Dendritic cell treated with granulocyte-macrophage colony-stimulating factor and Interleukin-4, amounts not matched to agents 40 ng/mL and 50 ng/mL, for 4 days (primary cell): Measurements from ENCODE around the gene MTURN.

ENCODE experiments used
- H3K27ac Mint-ChIP-seq: one replicate; pipeline ENCODE4 v1.8.0; 2022; ENCODE audit warnings: mild to moderate bottlenecking, mixed read lengths
- H3K27me3 Mint-ChIP-seq: one replicate; pipeline ENCODE4 v1.8.0; 2022; ENCODE audit warnings: mild to moderate bottlenecking, mixed read lengths
- H3K36me3 Mint-ChIP-seq: one replicate; pipeline ENCODE4 v1.8.0; 2022; ENCODE audit warnings: low read depth, mixed read lengths
- H3K4me1 Mint-ChIP-seq: one replicate; pipeline ENCODE4 v1.8.0; 2022; ENCODE audit warnings: low read depth, mixed read lengths
- H3K4me3 Mint-ChIP-seq: one replicate; pipeline ENCODE4 v1.8.0; 2022; ENCODE audit warnings: mild to moderate bottlenecking, moderate library complexity, mixed read lengths
- H3K9me3 Mint-ChIP-seq: one replicate; pipeline ENCODE4 v1.8.0; 2022; ENCODE audit warnings: mixed read lengths
- intact Hi-C: fragments of 100-400 bp; cut with micrococcal nuclease; formaldehyde crosslinking; loops from one replicate; pipeline ENCODE4 v1.15.0; 2022

Gene MTURN

DNA sequence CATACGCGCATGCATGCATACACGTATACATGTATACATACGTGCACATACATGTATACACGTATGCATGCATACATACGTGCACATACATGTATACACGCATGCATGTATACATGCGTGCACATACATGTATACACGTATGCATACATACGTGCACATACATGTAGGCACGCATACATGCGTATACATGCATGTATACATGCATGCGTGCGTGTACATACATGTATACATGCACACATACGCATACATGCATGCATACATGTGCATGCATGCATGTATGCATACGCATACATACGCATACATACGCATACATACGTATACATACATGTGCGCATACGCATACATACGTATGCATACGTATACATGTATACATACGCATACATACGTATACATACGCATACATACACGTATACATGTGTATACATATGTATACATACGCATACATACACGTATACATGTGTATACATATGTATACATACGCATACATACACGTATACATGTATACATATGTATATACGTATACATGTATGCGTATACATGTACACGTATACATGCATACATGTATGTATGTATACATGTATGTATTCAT, 19.0 kb upstream of the MTURN start:
- peaks cover 21% of the 10 kb centered on the region for H3K4me1 Mint-ChIP-seq
- intact Hi-C loops: no loop called here
- H3K27ac Mint-ChIP-seq: no peak overlapping the region

DNA sequence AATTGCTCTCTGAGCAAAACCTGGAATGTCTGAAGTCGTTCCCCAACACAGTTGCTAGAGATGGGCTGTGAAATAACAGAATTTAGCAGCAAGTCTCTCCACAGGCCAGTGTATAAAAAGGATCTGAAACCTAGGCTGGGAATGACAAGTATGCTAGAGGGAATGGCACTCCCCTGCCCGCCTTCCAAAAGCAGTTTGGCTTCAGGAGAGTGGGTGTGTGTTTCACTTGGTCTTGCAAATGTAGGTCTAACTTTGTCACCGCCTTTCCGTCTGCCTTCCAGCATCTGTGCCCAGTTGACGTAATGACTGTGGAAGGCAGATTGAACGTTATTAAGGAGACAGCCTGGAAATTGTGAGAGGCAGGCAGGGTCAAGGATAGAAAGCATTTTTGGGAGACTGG, 18.0 kb upstream of the MTURN start:
- no peaks in the 10 kb centered on the region for H3K27me3 Mint-ChIP-seq
- no peak overlapping the region for H3K27ac Mint-ChIP-seq
- peaks cover 22% of the 10 kb centered on the region for H3K9me3 Mint-ChIP-seq
- H3K4me3 Mint-ChIP-seq: no peak overlapping the region
- H3K36me3 Mint-ChIP-seq: no peaks in the 10 kb centered on the region
- peaks cover 21% of the 10 kb centered on the region for H3K4me1 Mint-ChIP-seq
- intact Hi-C loops: no loop called here

More for the DNA sequence above, 19.0 kb upstream of the MTURN start:
- H3K9me3 Mint-ChIP-seq: peaks cover 25% of the 10 kb centered on the region
- H3K36me3 Mint-ChIP-seq: no peaks in the 10 kb centered on the region
- H3K4me3 Mint-ChIP-seq: no peak overlapping the region
- H3K27me3 Mint-ChIP-seq: no peaks in the 10 kb centered on the region

DNA sequence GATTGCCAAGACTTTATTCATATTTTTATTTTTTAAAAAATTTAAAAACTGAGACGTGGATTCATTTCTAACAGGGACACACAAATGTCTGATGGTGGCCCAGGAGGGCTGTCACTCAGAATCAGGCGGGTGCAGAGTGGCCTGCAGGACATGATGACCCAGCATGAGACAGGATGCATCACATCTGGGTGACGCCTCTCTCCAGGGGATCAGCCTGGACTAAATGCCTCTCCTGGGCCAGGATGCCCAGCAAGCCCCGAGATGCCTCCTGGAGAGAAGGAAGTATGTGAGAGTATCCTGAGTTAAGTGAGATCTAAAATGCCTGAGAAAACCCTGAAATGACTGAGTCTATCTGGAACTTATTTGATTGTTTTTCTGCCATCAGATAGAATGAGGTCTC, 16.9 kb upstream of the MTURN start:
- peaks cover 11% of the 10 kb centered on the region for H3K9me3 Mint-ChIP-seq
- H3K4me3 Mint-ChIP-seq: no peak overlapping the region
- H3K36me3 Mint-ChIP-seq: no peaks in the 10 kb centered on the region
- peaks cover 27% of the 10 kb centered on the region for H3K4me1 Mint-ChIP-seq
- no peaks in the 10 kb centered on the region for H3K27me3 Mint-ChIP-seq
- intact Hi-C loops: no loop called here
- H3K27ac Mint-ChIP-seq: no peak overlapping the region

DNA sequence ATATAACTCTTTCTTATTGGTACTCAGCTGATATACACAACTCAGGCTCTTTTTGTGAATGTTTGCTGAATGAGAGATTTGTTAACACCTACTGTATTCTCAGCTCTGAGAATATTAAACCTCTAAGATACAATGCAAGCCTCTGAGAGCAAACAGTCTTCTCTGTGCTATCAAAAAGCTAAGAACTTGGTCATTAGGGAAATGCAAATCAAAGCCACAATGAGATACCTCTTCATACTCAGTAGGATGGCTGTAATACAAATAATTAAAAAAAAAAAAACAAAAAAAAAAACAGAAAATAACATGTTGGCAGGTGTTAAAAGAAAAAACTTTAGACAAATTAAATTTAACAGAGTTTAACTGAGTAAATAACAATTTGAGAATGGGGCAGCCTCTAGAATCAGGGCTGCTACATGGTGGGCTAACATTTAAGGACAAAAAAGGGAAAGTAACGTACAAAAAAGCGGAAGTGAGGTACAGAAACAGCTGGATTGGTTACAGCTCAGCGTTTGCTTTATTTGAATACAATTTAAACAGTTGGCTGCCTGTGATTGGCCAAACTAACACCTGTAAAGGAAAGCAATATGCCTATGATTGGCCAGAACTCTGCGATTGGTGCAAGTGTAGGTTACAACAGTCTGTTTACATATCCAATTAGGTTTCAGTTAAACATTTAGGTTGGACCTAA, 14.8 kb upstream of the MTURN start:
- H3K36me3 Mint-ChIP-seq: no peaks in the 10 kb centered on the region
- intact Hi-C loops: no loop called here
- no peak overlapping the region for H3K4me3 Mint-ChIP-seq
- no peaks in the 10 kb centered on the region for H3K27me3 Mint-ChIP-seq
- peaks cover 20% of the 10 kb centered on the region for H3K4me1 Mint-ChIP-seq
- H3K27ac Mint-ChIP-seq: no peak overlapping the region
- no peaks in the 10 kb centered on the region for H3K9me3 Mint-ChIP-seq

DNA sequence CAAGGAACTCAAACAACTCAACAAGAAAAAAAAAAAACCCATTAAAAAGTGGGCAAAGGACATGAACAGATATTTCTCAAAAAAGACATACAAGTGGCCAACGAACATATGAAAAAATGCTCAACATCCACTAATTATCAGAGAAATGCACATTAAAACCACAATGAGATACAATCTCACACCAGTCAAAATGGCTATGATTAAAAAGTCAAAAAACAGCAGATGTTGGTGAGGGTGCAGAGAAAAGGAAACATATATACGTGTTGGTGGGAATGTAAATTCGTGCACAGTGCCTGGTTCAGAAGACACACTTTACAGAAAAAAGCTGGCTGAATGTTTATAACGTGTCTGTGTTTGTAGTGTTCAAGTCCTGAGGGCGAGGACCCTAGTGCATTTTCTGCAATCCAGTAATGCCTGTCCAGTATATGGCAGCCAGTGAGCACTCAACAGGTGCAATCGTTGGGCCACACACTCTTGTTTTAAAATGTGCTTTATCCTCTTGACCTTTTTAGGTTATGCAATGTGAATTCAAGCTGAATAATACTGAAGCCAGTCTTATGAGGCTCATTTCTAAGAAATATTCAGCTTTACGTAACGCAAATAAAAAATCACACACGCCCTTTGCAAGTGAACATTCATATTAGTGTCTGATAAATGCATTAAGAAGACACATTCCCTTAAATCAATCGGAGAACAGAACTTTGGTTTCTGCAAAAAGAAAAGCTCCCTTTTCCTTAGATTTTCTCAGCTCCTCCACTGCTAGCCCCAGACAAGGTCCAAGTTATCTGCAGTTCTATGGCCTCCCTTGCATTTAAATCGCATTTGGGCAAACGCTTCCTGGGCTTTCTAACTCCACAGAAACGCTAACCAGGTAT, 813 bp upstream of the MTURN start:
- no peaks in the 10 kb centered on the region for H3K9me3 Mint-ChIP-seq
- H3K36me3 Mint-ChIP-seq: peaks cover 6% of the 10 kb centered on the region
- intact Hi-C loops: no loop called here
- H3K27me3 Mint-ChIP-seq: peaks cover 26% of the 10 kb centered on the region
- peak overlapping the region; percentile 75 for H3K4me3 Mint-ChIP-seq
- H3K27ac Mint-ChIP-seq: peak overlapping the region; percentile 68
- H3K4me1 Mint-ChIP-seq: peaks cover 15% of the 10 kb centered on the region

DNA sequence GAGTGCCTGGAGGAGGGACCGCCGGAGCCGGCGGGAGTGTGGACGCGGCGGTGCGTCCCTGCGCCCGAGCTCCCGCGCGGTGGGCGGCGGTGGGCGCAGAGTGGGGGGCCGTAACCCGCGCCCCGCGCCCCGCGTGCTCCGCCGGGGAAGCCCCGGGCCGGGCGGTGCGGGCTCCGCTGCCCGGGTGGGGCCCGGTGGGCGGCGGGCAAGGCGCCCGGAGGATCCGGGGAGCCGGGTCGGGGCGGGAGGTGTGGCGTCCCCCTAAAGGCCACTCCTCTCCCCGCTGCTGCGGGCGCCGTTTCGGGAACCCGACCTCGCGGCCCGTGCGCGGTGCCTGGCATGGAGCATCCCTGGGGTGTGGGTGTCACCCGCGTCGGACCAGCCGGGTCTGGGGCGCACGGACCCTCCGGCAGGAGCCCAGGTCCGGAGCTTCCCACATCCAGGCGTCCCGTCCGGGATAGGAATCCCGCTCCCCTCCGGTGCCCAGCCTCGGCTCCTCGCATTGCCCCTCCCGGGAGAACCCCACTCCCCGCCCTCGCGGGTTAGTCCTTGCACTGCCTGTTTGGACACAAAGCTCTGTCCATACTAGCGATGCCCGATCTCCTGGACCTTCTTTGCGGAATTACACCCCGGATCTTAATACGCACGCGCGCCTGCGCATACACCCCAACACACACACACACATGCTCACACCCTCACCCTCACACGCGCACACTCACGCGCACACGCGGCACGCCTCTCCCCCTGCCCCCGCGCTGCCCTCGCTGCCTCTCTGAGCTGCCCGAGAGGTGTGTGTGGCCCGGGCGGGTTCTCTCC, 723 bp downstream of the MTURN start:
- H3K27ac Mint-ChIP-seq: peak overlapping the region; percentile 77
- peaks cover 26% of the 10 kb centered on the region for H3K27me3 Mint-ChIP-seq
- H3K4me1 Mint-ChIP-seq: peaks cover 11% of the 10 kb centered on the region
- no peaks in the 10 kb centered on the region for H3K9me3 Mint-ChIP-seq
- peak overlapping the region; percentile 96 for H3K4me3 Mint-ChIP-seq
- peaks cover 6% of the 10 kb centered on the region for H3K36me3 Mint-ChIP-seq
- intact Hi-C loops: no loop called here

DNA sequence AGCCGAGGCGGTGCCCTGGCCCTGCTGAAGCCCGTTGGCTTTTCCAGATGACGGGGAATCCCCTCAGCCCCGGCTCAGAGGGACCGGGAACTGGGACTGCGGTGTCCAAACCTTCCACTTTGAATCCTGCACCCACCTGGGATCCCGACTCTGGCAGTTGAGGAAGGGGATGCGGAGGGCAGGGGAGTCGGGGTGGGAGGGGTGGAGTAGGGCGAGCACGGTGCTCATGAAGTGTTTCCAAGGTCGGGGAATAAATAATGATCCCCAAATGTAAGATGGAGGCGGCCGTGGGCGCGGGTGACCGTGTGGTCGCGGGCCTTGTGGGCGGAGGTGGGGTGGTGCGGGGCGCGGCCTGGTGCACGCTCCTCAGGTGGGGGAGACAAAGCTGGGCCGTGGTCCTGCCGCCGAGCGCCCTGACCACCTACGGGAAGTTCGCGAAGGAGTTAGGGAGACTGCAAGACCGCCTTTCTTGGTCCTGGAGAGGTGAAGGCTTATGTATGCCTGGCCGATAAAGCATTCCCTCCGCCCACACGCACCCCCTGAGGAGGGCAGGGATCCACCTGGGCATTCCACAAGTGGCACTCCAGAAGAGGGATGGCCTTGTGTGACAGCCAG, 1.4 kb downstream of the MTURN start:
- H3K27me3 Mint-ChIP-seq: peaks cover 22% of the 10 kb centered on the region
- H3K9me3 Mint-ChIP-seq: no peaks in the 10 kb centered on the region
- peaks cover 11% of the 10 kb centered on the region for H3K4me1 Mint-ChIP-seq
- H3K4me3 Mint-ChIP-seq: peak overlapping the region; percentile 96
- peaks cover 6% of the 10 kb centered on the region for H3K36me3 Mint-ChIP-seq
- intact Hi-C loops: no loop called here
- peak overlapping the region; percentile 77 for H3K27ac Mint-ChIP-seq

DNA sequence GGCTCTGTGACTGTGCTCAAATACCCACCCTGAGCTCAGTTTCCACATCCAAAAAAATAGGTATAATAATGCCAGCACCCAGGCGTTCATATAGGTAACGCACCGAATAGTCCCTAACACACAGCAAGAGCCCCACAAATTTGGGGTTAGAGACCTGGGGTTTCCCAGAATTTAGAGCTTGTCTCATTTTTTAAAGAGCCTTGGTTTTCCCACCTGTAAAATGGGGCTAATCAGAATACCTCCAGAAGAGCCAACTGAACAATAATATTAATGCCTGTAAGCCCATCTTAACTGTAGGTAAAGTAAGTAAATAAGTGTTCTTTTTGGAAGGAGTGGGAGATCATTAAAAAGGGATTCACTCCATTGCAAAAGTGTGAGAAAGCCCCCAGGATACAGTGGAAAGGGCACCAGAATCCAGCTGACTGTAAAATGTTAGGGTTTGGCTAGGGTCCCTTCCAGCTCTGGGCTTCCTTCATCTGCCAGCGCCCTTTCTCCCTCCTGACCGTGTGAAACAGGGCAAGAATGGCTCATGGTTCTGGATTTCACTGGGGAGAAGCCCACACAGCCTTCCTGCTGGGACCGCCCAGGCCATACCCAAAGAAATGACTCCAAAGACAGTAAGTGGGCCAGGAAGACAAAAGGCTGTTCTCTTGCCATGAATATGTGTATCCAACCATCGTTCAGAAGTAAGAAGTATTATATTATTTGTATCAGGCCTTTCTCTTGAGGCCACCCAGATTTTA, 2.1 kb downstream of the MTURN start:
- Mint-ChIP-seq H3K9me3 (no peaks in the 10 kb centered on the region), H3K27me3 (peaks cover 20% of the 10 kb centered on the region), H3K27ac (no peak overlapping the region), H3K4me1 (peaks cover 11% of the 10 kb centered on the region), H3K36me3 (peaks cover 6% of the 10 kb centered on the region), H3K4me3 (no peak overlapping the region)
- intact Hi-C loops: no loop called here

DNA sequence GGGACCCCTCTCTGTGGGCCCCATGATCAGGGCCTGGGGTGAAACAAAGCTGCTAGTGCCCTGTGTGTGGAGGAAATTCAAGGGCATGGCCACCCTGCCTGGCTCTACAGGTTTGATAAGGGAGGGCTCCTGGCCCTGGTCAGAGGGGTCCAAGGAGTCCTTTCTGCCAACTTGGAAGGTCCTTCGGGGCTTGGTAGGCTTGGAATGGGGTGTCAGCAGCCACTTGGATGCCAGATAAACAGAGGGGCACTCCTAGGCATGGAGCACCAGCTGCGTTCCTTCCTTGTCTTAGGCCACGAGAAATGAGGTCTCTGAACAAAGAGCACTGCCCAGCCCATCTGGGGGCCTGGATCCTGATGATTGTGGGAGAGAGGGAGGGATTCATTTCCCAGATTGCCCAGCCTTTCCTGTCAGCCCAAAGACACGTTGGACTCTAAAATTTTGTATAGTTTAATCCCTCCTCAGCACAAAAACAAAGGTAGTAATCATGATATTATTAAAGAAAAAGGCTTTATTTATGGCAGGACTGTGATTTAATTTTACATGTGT, 5.1 kb downstream of the MTURN start:
- no peak overlapping the region for H3K4me3 Mint-ChIP-seq
- H3K9me3 Mint-ChIP-seq: no peaks in the 10 kb centered on the region
- H3K4me1 Mint-ChIP-seq: peaks cover 5% of the 10 kb centered on the region
- H3K27ac Mint-ChIP-seq: no peak overlapping the region
- peaks cover 10% of the 10 kb centered on the region for H3K27me3 Mint-ChIP-seq
- intact Hi-C loops: no loop called here
- H3K36me3 Mint-ChIP-seq: peaks cover 6% of the 10 kb centered on the region

DNA sequence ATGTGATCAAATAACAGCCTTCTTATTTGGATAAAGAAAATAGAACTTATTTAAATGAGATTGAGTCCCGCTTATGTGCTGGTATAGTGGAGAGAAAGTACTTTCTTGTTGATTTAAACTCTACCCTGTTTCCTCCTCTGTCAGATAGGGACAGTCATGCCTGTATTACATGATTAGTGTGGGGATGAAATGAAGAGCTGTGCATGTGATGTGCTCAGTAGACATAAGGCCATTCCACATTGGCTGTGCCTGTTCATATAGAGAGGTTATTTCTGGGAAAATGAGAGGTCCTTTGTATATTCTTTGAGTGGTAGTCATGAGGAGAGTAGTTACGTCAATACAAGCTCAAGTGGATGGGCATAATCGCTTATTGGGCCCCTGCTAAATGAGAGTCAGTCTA, 5.7 kb downstream of the MTURN start:
- Mint-ChIP-seq H3K4me3 (no peak overlapping the region), H3K9me3 (no peaks in the 10 kb centered on the region), H3K27ac (no peak overlapping the region), H3K4me1 (peaks cover 5% of the 10 kb centered on the region), H3K36me3 (peaks cover 6% of the 10 kb centered on the region), H3K27me3 (peaks cover 10% of the 10 kb centered on the region)
- intact Hi-C loops: no loop called here

DNA sequence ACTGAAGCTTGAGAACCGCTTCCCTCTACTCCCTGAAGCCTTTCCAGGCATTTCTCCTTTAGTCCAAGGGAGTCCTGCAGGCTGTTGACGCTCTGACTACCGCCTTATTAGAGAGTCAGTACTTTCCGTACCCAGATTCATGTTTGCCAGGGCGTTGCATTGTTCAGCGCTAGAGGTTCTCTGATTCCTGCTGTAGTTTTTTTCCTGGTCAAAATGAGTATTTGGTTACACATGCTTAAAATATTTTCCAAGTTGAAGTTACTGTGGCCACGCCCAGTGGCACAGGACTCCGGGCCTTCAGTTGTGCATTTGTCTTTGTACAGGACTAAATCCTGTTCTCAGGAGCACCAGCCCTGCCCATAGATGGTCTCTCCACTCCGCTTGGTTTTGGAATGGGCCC, 7.9 kb downstream of the MTURN start:
- Mint-ChIP-seq H3K27me3 (no peaks in the 10 kb centered on the region), H3K4me3 (no peak overlapping the region), H3K27ac (no peak overlapping the region), H3K36me3 (no peaks in the 10 kb centered on the region), H3K4me1 (no peaks in the 10 kb centered on the region), H3K9me3 (no peaks in the 10 kb centered on the region)
- intact Hi-C loops: no loop called here

DNA sequence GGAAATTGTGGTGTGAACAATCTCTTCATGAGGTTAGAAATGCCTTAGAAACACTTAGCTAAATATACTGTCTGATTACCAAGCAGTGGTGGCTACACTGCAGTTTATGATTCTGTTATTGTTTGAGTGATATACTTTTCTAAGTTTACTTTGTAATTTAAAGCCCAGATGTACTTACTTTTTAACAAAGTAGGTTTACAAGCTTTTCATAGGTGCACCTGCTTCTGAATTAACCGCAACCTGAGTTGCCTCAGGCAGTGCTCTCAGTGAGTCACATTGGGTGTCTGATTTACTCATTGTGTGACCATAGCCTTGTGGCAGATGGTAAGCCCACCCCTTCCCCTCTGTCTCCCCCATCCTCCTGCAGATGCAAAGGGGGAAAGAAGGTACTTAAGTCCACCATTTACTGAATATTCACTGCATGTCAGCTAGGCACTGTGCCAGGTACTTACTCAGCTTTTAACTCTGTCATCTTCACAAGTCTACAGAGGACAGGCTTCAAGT, 9.0 kb downstream of the MTURN start:
- Mint-ChIP-seq H3K4me1 (no peaks in the 10 kb centered on the region), H3K27ac (no peak overlapping the region), H3K36me3 (no peaks in the 10 kb centered on the region), H3K9me3 (no peaks in the 10 kb centered on the region), H3K4me3 (no peak overlapping the region), H3K27me3 (no peaks in the 10 kb centered on the region)
- intact Hi-C loops: no loop called here
